VCaP (cell line): ENCODE results near the gene TBC1D1.

Source experiments
- H3K27ac ChIP-seq: fragments of 450-650 bp; 2 replicates; pipeline ENCODE4 v1.5.1; 2017
- CTCF ChIP-seq: fragments of 450-650 bp; conservative IDR thresholded peaks from 2 replicates; pipeline ENCODE4 v1.5.1; 2017; ENCODE audit warnings: mild to moderate bottlenecking, moderate library complexity

TBC1D1 gene

GRCh38 chr4:37890801-37891259, at the start of gene TBC1D1:
Gene TBC1D1, plus strand, starts transcription at chr4:37891084. Its CDS starts 11,012 bp downstream, at chr4:37902096.
- peak within 1 kb of the TSS; percentile 82 for H3K27ac ChIP-seq
- TF ChIP-seq CTCF: no peak

DNA sequence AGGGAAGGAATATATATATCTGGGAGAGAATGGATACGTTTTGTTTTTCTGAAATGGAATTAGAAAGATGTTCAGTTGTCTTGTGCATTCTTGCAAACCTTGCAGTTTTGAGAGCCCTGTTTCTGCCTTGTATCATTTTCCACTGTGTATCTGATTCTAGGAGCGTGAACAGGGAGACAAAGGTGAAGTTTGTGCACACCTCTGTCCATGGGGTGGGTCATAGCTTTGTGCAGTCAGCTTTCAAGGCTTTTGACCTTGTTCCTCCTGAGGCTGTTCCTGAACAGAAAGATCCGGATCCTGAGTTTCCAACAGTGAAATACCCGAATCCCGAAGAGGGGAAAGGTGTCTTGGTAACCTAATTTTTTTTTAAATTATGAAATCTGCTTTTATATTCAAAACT, 46.7 kb upstream of the TBC1D1 start:
- no peak overlapping the region for H3K27ac ChIP-seq
- no peak for TF ChIP-seq CTCF

GRCh38 chr4:37845201-37845600, 45.7 kb upstream of the TBC1D1 start:
- no peak overlapping the region for H3K27ac ChIP-seq
- TF ChIP-seq CTCF: no peak

DNA sequence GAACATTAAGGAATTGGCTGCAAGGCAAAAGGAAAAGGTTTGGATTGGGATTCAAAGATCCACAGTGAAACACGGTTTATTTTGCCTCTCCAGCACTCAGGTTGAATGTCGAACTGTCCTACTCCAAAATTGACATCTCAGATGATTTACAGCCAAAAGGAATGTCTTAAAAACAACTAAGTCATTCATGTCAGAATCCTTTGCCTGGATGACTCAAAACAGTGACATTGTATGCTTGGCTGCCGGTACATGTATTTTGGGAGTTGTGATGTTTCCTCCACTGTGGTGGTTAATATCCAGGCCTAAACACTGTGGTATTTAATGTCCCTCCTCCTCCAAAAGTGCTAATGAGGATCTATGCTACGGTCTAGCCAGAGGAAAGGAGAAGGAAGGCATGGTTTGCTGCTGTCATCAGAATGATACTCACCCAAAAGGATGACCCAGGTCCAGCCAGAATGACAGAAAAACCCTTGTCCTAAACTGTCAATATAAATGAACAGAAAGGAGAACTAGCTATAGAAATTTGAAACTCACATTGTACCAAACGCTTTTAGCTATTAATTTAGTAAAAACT, 43.5 kb upstream of the TBC1D1 start:
- no peak overlapping the region for H3K27ac ChIP-seq
- TF ChIP-seq CTCF: no peak

DNA sequence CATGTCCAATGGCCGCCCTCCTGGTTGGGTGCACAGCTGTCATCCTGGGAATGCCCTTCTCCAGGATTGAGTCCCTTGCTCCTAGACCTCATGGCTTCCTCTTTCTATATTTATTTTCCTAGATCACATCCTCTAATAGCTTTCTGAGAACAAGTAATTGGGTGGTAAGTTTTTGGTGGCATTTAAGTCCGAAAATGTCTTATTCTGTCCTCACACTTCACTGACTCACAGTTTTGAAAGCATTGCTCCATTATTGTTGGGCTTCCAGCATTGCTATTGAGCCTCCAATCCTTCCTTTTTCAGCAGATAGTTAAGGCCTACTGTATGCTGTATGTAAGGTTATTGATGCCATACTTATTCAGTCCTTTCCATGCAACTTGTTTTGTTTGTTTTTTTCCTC, 38.5 kb upstream of the TBC1D1 start:
- H3K27ac ChIP-seq: no peak overlapping the region
- no peak for TF ChIP-seq CTCF

DNA sequence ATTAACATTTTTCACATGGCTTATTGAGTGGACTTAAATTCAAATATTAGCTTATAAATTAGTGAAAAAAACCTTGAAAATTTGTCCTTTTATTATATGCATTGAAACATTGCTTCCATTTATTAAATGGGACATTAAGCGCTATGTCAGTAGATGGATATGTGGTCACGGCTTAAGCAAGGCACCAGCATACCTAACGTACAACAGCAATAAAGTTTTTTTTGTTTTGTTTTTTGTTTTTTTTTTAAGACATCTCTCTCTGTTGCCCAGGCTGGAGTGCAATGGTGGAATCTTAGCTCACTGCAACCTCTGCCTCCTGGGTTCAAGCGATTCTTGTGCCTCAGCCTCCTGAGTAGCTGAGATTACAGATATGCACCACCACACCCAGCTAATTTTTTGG, 32.8 kb upstream of the TBC1D1 start:
- no peak for TF ChIP-seq CTCF
- no peak overlapping the region for H3K27ac ChIP-seq

GRCh38 chr4:37858872-37859271, 32.0 kb upstream of the TBC1D1 start:
- TF ChIP-seq CTCF: no peak
- H3K27ac ChIP-seq: no peak overlapping the region
